ENCODE data around the gene SIRT2.

The SIRT2 gene

DNA sequence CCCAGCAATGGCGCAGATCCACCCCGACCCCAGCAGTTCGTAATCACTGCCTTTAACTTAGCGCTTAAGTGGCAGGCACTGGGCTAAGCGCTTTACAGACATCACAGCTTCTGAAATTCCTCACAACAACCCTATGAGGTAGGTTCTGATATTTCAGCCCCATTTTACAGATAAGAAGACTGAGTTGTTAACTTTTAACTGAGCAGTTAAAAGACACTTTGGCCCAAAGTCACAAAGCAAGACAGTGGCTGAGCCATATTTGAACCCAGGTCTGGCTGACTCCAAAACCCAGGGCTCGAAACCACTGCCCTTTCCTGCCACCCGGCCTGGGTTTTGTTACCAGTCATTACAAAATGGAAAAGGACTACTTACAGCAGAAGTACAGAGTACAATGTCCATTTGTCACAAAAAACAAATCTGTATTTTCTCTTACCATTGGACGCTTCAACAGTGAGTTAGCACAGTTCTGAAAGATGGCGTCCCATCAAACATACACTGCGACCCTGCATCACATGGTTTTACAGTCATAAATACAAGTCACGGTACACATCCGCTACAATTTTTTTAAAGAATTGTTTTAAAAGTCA lies 58.1 kb downstream of the SIRT2 start:
- no peaks in the 10 kb centered on the region for H3K27me3 Mint-ChIP-seq
- no peak for DNase-seq (ENCODE audit: low spot score in 2 of 2)
- no peak for ATAC-seq (replicated peaks; ENCODE audit: extremely low read depth, poor library complexity, severe bottlenecking)
- H3K4me3 Mint-ChIP-seq, result peak overlapping the region; percentile 73
- peak overlapping the region; percentile 89 for H3K27ac Mint-ChIP-seq (ENCODE audit: low read depth)
- H3K4me1 Mint-ChIP-seq, result peaks cover 66% of the 10 kb centered on the region
- peaks cover 95% of the 10 kb centered on the region for H3K36me3 Mint-ChIP-seq (ENCODE audit: insufficient read depth)
- H3K9me3 Mint-ChIP-seq, result no peaks in the 10 kb centered on the region

DNA sequence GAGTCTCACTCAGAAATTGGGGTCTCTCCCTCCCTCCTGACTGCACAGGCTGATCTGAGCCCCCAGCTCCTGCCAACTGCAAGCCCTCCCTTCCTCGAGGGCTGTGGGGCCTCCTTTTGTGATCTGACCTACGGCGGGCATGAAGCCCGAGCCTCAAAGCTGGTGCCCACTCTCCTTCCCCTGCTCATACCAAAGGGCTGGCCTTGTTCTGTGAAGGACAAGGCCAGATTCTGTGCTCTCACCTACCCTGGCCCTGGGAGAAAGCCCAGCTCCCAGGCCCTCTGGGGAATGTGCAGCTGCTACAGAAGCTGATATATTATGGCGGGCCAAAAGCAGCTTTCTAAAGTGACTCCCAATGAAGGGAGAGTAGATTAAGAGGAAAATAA lies 58.8 kb downstream of the SIRT2 start:
- DNase-seq (ENCODE audit: low spot score in 2 of 2) (no peak), ATAC-seq (replicated peaks; ENCODE audit: extremely low read depth, poor library complexity, severe bottlenecking) (no peak)
- Mint-ChIP-seq H3K9me3 (no peaks in the 10 kb centered on the region), H3K27ac (ENCODE audit: low read depth) (peak overlapping the region; percentile 83), H3K36me3 (ENCODE audit: insufficient read depth) (peaks cover 95% of the 10 kb centered on the region), H3K27me3 (no peaks in the 10 kb centered on the region), H3K4me3 (peak overlapping the region; percentile 73), H3K4me1 (peaks cover 59% of the 10 kb centered on the region)

DNA sequence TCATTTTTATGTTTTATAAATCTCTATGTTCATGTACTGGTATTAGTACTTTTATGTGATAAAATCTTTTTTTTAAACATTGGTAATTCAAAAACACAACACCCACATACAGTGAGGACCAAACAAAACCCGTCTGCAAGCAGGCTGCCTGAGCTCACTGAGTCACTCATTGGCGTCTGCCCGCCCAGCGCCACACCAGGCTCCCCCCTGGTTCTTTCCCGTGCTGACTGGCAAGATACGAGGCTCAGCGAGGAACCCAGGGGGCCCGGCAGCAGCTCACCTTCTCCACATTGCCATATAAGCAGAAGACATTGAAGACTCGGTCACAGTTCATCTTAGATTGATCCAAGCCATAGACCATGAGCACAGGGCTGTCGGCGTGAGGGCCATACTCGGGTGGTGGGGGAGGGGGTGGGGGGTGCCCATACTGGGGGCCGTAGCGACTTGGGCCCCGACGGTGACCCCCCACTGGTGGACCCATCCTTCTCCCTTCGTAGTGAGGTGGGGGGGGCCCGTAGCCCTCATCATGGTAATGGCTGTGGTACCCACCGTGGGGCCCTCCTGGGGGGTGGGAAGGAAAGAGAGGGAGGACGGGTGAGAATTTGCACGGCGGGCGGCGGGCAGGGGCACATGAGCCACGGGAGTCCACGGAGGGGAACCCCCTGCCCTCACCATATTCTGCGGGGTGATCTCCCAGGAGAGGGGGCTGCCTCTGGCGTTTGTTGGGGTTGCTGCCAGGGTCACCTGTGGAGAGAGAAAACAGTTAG lies 59.4 kb downstream of the SIRT2 start:
- H3K27ac Mint-ChIP-seq (ENCODE audit: low read depth), result peak overlapping the region; percentile 83
- DNase-seq (ENCODE audit: low spot score in 2 of 2), result no peak

DNA sequence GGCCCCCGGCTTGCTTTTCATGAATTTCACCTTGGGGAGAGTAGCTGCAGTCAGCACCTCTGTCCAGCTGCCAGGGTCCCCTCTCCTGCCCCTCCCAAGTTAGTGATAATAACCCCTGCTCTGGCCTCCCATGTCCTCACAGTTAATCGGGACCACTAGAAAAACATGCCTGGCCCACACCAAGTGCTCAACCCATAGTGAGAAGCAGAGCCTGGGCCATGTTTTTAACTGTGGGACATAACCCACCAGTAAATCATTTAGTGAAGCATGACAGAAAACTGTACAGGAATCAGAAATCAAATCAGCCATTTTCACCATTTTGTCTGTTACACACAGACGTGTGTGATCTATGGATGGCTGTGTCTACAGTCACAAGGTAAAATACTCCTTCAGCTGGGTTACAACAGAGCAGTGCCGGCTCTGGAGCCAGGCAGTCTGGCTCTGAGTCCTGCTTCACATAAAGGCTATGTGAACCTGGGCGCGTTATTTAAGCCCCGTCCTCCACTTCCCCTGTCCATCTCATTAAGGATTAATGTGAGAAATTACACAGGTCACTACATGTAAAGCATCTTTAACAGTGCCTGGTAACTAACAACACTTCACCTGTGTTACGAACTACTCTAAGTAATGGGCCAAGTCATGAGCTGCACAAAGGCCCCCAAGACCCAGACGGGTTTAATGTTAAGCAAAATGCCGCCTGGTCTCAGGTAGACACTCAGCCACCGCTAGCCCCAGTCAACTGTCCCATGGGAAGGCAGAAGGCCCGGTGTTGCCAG lies 60.2 kb downstream of the SIRT2 start:
- Mint-ChIP-seq H3K27me3 (no peaks in the 10 kb centered on the region), H3K4me1 (peaks cover 48% of the 10 kb centered on the region), H3K9me3 (no peaks in the 10 kb centered on the region), H3K4me3 (peak overlapping the region; percentile 37), H3K36me3 (ENCODE audit: insufficient read depth) (peaks cover 87% of the 10 kb centered on the region), H3K27ac (ENCODE audit: low read depth) (peak overlapping the region; percentile 83)
- DNase-seq (ENCODE audit: low spot score in 2 of 2) (no peak), ATAC-seq (replicated peaks; ENCODE audit: extremely low read depth, poor library complexity, severe bottlenecking) (no peak)

More for the DNA sequence above, 59.4 kb downstream of the SIRT2 start:
- Mint-ChIP-seq H3K4me1 (peaks cover 54% of the 10 kb centered on the region), H3K4me3 (no peak overlapping the region), H3K27me3 (no peaks in the 10 kb centered on the region), H3K36me3 (ENCODE audit: insufficient read depth) (peaks cover 95% of the 10 kb centered on the region), H3K9me3 (no peaks in the 10 kb centered on the region)
- ATAC-seq (replicated peaks; ENCODE audit: extremely low read depth, poor library complexity, severe bottlenecking), result no peak

DNA sequence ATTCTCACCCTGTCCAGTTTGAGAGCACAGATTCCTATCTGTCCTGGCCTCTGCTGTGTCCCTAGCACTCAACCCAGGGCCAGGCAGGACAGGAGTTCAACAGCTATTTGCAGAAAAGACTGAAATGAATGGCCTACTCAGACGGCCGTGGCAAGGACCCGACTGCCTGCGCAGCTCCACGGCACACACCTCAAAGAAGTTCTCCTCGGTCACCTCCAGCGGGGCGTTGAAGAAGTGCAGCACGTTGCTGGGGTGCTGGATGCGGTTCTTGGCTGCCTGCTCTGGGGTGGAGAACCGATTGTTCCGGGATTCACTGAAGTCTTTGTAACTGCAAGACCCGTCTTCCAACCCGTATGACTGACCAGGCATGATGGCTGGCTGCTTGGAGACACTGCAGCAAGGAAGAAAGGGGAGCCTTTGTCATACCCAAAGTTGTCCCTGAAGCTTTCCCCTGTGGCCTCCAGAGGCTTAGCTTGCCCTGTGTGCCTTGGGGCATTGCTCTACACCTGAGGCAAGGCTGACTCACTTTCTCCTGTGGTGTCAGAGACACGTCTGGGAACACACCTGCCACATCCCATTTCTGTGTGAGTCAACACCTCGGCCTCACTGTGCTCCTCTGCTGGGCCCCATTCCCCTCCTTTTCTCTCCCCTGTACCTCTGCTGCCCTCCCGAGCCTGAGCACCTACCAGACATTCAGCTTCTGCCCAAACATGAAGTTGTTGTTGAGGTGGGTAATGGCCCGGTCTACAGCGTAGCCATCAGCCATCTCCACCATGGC lies 61.0 kb downstream of the SIRT2 start:
- DNase-seq (ENCODE audit: low spot score in 2 of 2), result no peak

DNA sequence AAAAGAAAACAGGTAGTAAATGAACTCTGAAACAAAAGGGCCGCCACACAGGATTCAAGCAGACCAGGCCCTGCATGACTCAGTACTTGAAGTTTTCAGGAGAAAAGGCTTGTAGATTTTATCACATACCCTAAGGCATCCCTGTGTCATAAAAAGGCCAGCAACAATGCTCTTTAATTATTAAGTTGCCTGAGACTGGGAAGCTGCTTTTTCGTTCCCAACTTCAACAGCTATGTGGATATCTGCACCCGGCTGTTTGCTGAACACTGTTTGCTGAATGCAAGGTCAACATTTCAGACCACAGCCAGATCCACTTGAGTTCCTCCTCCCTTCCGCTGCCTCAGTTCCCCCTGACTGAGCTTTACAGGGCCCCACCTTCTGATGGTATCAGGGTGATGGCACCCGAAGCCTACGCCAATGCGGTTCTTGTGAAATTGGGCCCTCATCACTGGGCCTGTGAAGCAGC lies 61.7 kb downstream of the SIRT2 start:
- ATAC-seq (replicated peaks; ENCODE audit: extremely low read depth, poor library complexity, severe bottlenecking) (no peak), DNase-seq (ENCODE audit: low spot score in 2 of 2) (no peak)
- H3K9me3 Mint-ChIP-seq, result no peaks in the 10 kb centered on the region
- no peaks in the 10 kb centered on the region for H3K27me3 Mint-ChIP-seq
- no peak overlapping the region for H3K4me3 Mint-ChIP-seq
- H3K36me3 Mint-ChIP-seq (ENCODE audit: insufficient read depth), result peaks cover 72% of the 10 kb centered on the region
- H3K4me1 Mint-ChIP-seq, result peaks cover 33% of the 10 kb centered on the region
- H3K27ac Mint-ChIP-seq (ENCODE audit: low read depth), result no peak overlapping the region

More for the DNA sequence above, 61.0 kb downstream of the SIRT2 start:
- Mint-ChIP-seq H3K4me3 (peak overlapping the region; percentile 37), H3K4me1 (peaks cover 40% of the 10 kb centered on the region), H3K9me3 (no peaks in the 10 kb centered on the region), H3K36me3 (ENCODE audit: insufficient read depth) (peaks cover 79% of the 10 kb centered on the region), H3K27ac (ENCODE audit: low read depth) (no peak overlapping the region), H3K27me3 (no peaks in the 10 kb centered on the region)
- ATAC-seq (replicated peaks; ENCODE audit: extremely low read depth, poor library complexity, severe bottlenecking), result no peak

DNA sequence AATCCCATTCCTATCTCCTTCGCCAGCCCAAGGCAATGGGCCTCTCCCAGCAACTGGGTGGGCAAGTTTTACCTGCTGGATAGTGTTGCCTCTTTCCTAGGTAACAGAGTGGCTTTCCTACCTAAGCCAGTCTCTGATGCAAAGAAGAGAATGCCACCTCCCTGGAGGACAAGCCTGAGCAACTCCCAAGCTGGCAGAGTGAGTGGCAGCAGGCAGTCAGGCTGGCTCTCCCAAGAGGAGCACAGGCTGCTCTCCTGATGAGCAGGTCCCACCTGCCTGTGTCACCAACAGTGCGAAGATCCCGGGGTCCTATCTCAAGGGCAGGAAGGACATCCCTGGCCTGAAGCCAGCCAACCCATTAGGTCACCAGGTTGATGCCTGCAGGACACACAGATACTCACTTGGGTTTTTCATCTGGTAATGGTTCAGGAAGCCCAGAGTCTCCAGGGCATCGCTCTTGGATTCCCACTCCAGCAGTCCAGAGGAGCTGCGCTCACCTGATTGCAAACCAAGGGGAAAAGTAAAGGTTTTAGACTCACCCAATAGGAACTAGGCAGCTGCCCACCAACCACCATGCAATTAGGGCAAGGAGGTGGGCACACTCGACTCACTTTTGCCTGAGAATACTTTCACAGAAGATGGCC lies 62.3 kb downstream of the SIRT2 start:
- no peak overlapping the region for H3K4me3 Mint-ChIP-seq

DNA sequence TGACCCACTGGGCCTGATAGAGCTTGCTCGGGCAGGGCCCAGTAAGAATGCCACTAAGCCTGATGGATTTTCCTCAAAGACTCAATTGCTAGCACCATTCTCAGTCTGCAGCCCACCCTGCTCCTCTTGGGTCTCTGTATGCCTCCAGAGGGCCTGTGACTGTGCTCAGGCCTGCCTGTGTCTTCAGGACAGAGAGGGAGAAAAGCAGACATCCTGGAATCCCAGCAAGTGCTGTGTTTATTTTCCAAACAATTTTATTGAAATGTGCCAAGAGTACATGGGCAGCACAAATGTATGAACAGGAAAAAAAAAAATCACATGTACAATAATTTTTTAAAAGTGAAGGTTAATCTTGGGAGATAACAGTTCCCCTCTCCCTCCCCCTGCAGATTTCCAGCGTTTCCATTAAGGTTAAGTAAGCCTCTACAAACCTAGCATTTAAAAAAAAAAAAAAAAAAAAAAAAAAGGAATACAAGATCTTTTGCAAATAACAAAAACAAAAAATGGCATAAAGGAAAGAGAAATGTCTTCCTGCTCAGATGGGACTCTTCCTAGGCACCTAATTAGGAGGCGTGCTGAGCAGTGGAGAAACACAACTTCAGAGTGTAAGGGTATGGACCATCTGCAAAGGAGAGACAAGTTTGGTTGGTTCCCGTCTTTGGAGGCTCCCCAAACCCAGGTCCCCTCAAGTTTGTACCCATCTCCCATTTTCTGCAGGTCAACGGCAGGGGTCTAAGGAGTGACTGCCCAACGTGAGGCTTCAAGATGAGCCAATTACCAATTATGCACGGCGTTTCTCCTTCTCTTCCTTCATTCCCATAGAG lies 63.0 kb downstream of the SIRT2 start:
- H3K4me3 Mint-ChIP-seq, result no peak overlapping the region
- H3K36me3 Mint-ChIP-seq (ENCODE audit: insufficient read depth), result peaks cover 61% of the 10 kb centered on the region
- H3K4me1 Mint-ChIP-seq, result peaks cover 31% of the 10 kb centered on the region
- no peaks in the 10 kb centered on the region for H3K27me3 Mint-ChIP-seq
- no peak overlapping the region for H3K27ac Mint-ChIP-seq (ENCODE audit: low read depth)
- ATAC-seq (replicated peaks; ENCODE audit: extremely low read depth, poor library complexity, severe bottlenecking) (no peak), DNase-seq (ENCODE audit: low spot score in 2 of 2) (no peak)
- H3K9me3 Mint-ChIP-seq, result no peaks in the 10 kb centered on the region

More for the DNA sequence above, 62.3 kb downstream of the SIRT2 start:
- no peak for ATAC-seq (replicated peaks; ENCODE audit: extremely low read depth, poor library complexity, severe bottlenecking)
- no peak for DNase-seq (ENCODE audit: low spot score in 2 of 2)
- Mint-ChIP-seq H3K27me3 (no peaks in the 10 kb centered on the region), H3K9me3 (no peaks in the 10 kb centered on the region), H3K36me3 (ENCODE audit: insufficient read depth) (peaks cover 66% of the 10 kb centered on the region), H3K27ac (ENCODE audit: low read depth) (no peak overlapping the region), H3K4me1 (peaks cover 30% of the 10 kb centered on the region)

DNA sequence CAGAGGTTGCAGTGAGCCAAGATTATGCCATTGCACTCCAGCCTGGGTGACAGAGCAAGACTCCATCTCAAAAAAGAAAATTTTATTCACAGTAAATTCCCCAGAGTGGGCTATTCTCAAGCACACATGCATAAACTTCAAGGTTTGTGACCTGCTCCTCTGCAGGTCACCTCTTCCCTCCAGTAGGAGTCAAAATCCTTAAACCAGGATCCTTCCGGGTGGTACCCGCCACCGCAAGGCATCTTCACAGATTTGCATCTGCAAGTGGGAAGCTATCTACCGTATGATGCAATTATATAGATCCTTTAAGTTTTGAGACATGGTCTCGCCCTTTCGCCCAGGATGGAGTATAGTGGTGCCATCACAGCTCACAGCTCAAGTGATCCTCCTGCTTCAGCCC lies 64.8 kb downstream of the SIRT2 start:
- DNase-seq (ENCODE audit: low spot score in 2 of 2) (no peak), ATAC-seq (replicated peaks; ENCODE audit: extremely low read depth, poor library complexity, severe bottlenecking) (no peak)
- Mint-ChIP-seq H3K36me3 (ENCODE audit: insufficient read depth) (peaks cover 52% of the 10 kb centered on the region), H3K27ac (ENCODE audit: low read depth) (no peak overlapping the region), H3K4me3 (no peak overlapping the region), H3K9me3 (no peaks in the 10 kb centered on the region), H3K4me1 (peaks cover 25% of the 10 kb centered on the region), H3K27me3 (no peaks in the 10 kb centered on the region)

DNA sequence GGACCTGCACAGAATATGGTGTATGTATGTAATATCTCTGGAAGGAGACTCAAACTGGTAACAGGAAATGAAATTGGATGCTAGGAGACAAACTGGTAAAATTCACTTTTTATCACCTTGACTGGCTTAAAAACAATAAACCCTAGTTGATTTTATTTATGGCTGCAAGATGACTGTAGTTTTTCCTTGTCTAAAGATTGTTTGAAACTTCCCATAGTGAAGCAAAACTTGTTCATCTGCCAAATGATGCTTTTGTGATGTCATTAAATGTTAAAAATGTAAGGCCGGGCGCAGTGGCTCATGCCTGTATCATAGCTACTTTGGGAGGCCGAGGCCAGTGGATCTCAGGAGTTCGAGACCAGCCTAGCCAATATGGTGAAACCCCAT lies 65.3 kb downstream of the SIRT2 start:
- H3K4me1 Mint-ChIP-seq, result peaks cover 21% of the 10 kb centered on the region
- DNase-seq (ENCODE audit: low spot score in 2 of 2) (no peak), ATAC-seq (replicated peaks; ENCODE audit: extremely low read depth, poor library complexity, severe bottlenecking) (no peak)
- no peak overlapping the region for H3K4me3 Mint-ChIP-seq
- no peak overlapping the region for H3K27ac Mint-ChIP-seq (ENCODE audit: low read depth)
- H3K27me3 Mint-ChIP-seq, result no peaks in the 10 kb centered on the region
- no peaks in the 10 kb centered on the region for H3K9me3 Mint-ChIP-seq
- H3K36me3 Mint-ChIP-seq (ENCODE audit: insufficient read depth), result peaks cover 48% of the 10 kb centered on the region

DNA sequence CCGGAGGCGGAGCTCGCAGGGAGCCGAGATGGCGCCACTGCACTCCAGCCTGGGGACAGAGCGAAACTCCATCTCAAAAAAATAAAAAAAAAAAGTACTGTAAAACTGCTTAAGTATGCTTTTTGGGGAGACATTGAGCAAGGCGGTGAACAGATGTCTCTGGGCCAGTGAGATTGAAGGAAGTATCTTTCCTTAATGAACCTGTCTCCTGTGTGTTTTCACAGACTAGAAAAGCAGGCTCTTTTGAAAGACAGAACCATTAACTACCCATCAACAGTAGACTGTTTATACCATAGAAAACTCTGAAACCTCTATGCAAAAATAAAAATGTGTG lies 66.4 kb downstream of the SIRT2 start:
- ATAC-seq (replicated peaks; ENCODE audit: extremely low read depth, poor library complexity, severe bottlenecking) (no peak), DNase-seq (ENCODE audit: low spot score in 2 of 2) (no peak)
- H3K27me3 Mint-ChIP-seq, result no peaks in the 10 kb centered on the region
- H3K36me3 Mint-ChIP-seq (ENCODE audit: insufficient read depth), result peaks cover 47% of the 10 kb centered on the region
- no peak overlapping the region for H3K27ac Mint-ChIP-seq (ENCODE audit: low read depth)
- no peak overlapping the region for H3K4me3 Mint-ChIP-seq
- H3K4me1 Mint-ChIP-seq, result peaks cover 18% of the 10 kb centered on the region
- H3K9me3 Mint-ChIP-seq, result no peaks in the 10 kb centered on the region
